ENCODE measurements around the gene SLC7A9.
"Not testable (repeated sequence)": the region's sequence is repeated elsewhere in the genome, so short reads cannot be mapped to it uniquely, and the experiment has no call there.

Gene SLC7A9

GRCh38 chr19:32881766-32882165 lies 12.2 kb upstream of the SLC7A9 start:
- DNase-seq (ENCODE audit: low read depth), result no peak

GRCh38 chr19:32880622-32881021 lies 11.1 kb upstream of the SLC7A9 start:
- DNase-seq (ENCODE audit: low read depth), result no peak

GRCh38 chr19:32879741-32880140 lies 10.2 kb upstream of the SLC7A9 start:
- DNase-seq (ENCODE audit: low read depth), result no peak

GRCh38 chr19:32878988-32879387 lies 9.4 kb upstream of the SLC7A9 start:
- DNase-seq (ENCODE audit: low read depth), result no peak

- DNase-seq (ENCODE audit: low read depth), result no peak
These were observed 8.6 kb upstream of the SLC7A9 start for GRCh38 chr19:32877977-32878745.

- DNase-seq (ENCODE audit: low read depth), result no peak
These were observed 7.9 kb upstream of the SLC7A9 start for GRCh38 chr19:32877323-32877912.

- peak; percentile 76 for DNase-seq (ENCODE audit: low read depth)
These were observed 7.3 kb upstream of the SLC7A9 start for GRCh38 chr19:32876919-32877285.

- no peak for DNase-seq (ENCODE audit: low read depth)
These were observed 6.8 kb upstream of the SLC7A9 start for GRCh38 chr19:32876236-32876918.

GRCh38 chr19:32875428-32875827 lies 5.9 kb upstream of the SLC7A9 start:
- DNase-seq (ENCODE audit: low read depth), result no peak

- DNase-seq (ENCODE audit: low read depth), result no peak
These were observed 5.0 kb upstream of the SLC7A9 start for GRCh38 chr19:32874605-32875004.

GRCh38 chr19:32873247-32873959 lies 3.8 kb upstream of the SLC7A9 start:
- no peak for DNase-seq (ENCODE audit: low read depth)

- DNase-seq (ENCODE audit: low read depth), result no peak
These were observed 2.8 kb upstream of the SLC7A9 start for GRCh38 chr19:32872391-32872790.

- no peak for DNase-seq (ENCODE audit: low read depth)
These were observed 1.4 kb upstream of the SLC7A9 start for GRCh38 chr19:32870981-32871451.

- DNase-seq (ENCODE audit: low read depth), result no peak
These were observed 503 bp upstream of the SLC7A9 start for GRCh38 chr19:32869966-32870573.

- no peak for DNase-seq (ENCODE audit: low read depth)
These were observed 1.2 kb downstream of the SLC7A9 start for GRCh38 chr19:32868206-32868950.

- not testable (repeated sequence) for DNase-seq (ENCODE audit: low read depth)
These were observed 2.1 kb downstream of the SLC7A9 start for GRCh38 chr19:32867436-32867835.

GRCh38 chr19:32866564-32867265 lies 2.9 kb downstream of the SLC7A9 start:
- no peak for DNase-seq (ENCODE audit: low read depth)

- no peak for DNase-seq (ENCODE audit: low read depth)
These were observed 3.5 kb downstream of the SLC7A9 start for GRCh38 chr19:32866061-32866460.

- DNase-seq (ENCODE audit: low read depth), result no peak
These were observed 4.2 kb downstream of the SLC7A9 start for GRCh38 chr19:32865326-32865725.

- no peak for DNase-seq (ENCODE audit: low read depth)
These were observed 5.1 kb downstream of the SLC7A9 start for GRCh38 chr19:32864318-32865007.
